Lung (tissue), 12 donors: ENCODE results near the gene SMAP1. TPM values are rescaled to one million over a fixed set of nuclear protein-coding genes. Genes with fewer than 3 reads are reported as not detected.

ENCODE experiments used
- ATAC-seq: fragments of 200-7000 bp; cut with Tn5 transposase; one replicate; pipeline ENCODE4 v1.9.1; 2020; ENCODE audit warnings: moderate number of reproducible peaks; ENCODE audit not compliant: insufficient read depth, low FRiP score
- DNase-seq, 3 donors: peaks; one replicate each; pipeline ENCODE4 v3.0.0-alpha.2; 2013 to 2017
- H3K27ac ChIP-seq, 2 donors: one replicate each; pipeline ENCODE4 v1.5.1; 2013; ENCODE audit warnings: mild to moderate bottlenecking in 2 of 2, moderate library complexity in 2 of 2, control low read depth in 1 of 2, inconsistent platforms in 1 of 2, low read depth in 1 of 2, low read length in 1 of 2
- H3K27me3 ChIP-seq, 3 donors: one replicate each; pipeline ENCODE4 v1.5.1; 2013; ENCODE audit warnings: low read length in 2 of 3; ENCODE audit not compliant: control insufficient read depth in 3 of 3, insufficient read depth in 3 of 3
- H3K36me3 ChIP-seq, 4 donors: one replicate each; pipeline ENCODE4 v1.5.1; 2013; ENCODE audit warnings: low read length in 4 of 4, mild to moderate bottlenecking in 1 of 4, moderate library complexity in 1 of 4; ENCODE audit not compliant: control insufficient read depth in 4 of 4, insufficient read depth in 4 of 4
- H3K4me1 ChIP-seq, 5 donors: one replicate each; pipeline ENCODE4 v1.5.1; 2013; ENCODE audit warnings: low read length in 5 of 5, mild to moderate bottlenecking in 2 of 5, moderate library complexity in 1 of 5; ENCODE audit not compliant: control insufficient read depth in 5 of 5, insufficient read depth in 5 of 5
- H3K4me3 ChIP-seq: one replicate; pipeline ENCODE4 v1.5.1; 2013; ENCODE audit warnings: mild to moderate bottlenecking, control low read depth, moderate library complexity
- H3K9ac ChIP-seq, 2 donors: one replicate each; pipeline ENCODE4 v1.5.1; 2013; ENCODE audit warnings: low read length in 2 of 2, control low read depth in 1 of 2; ENCODE audit not compliant: insufficient read depth in 1 of 2
- H3K9me3 ChIP-seq, 4 donors: one replicate each; pipeline ENCODE4 v1.5.1; 2013; ENCODE audit warnings: low read length in 3 of 4, mild to moderate bottlenecking in 1 of 4, moderate library complexity in 1 of 4; ENCODE audit not compliant: control insufficient read depth in 4 of 4, insufficient read depth in 3 of 4
- WGBS, 2 donors: extraction: QIAGEN DNeasy Blood & Tissue Kit; methylation state at CpG; one replicate each; pipeline ENCODE4 v1.1.7; 2013; 5-methylcytosine and 5-hydroxymethylcytosine counted together
- polyA plus RNA-seq, 2 donors: library from polyadenylated mRNA; stranded (reverse); fragments of 200-250 nt; gene quantifications; one replicate each; pipeline ENCODE4 v1.2.1, GENCODE V29; 2013
- total RNA-seq, 2 donors: library from RNA; depleted of rRNA in 1 of 2; stranded (reverse); fragments of >200 nt in 1 of 2; gene quantifications; one replicate each; pipeline ENCODE4 v1.2.1, GENCODE V29; 2014 to 2021
- TF ChIP-seq, protein P1 (sequence below): IDR thresholded peaks from 2 replicates; pipeline ENCODE4 v1.5.1; 2012; ENCODE audit warnings: mild to moderate bottlenecking; ENCODE audit errors: control extremely low read depth, extremely low read depth
- donor health status: control.
- donor health status: control.
- donor health status: Bipolar disorder and iron deficiency.
- donor health status: healthy.
- donor health status: DM: yes; HTN: yes; CAD: no.

SMAP1 gene
- total and polyA plus RNA-seq, 4 donors, result 16.5 to 31.8 (median 19.6) TPM

- no peak for DNase-seq
- 92 to 98% methylated on average over 8 of the region's 8 CpGs for WGBS, 2 donors
- H3K27ac ChIP-seq, result no peak overlapping the region
- H3K4me1 ChIP-seq, result no peaks in the 10 kb centered on the region
- TF ChIP-seq, protein P1, sequence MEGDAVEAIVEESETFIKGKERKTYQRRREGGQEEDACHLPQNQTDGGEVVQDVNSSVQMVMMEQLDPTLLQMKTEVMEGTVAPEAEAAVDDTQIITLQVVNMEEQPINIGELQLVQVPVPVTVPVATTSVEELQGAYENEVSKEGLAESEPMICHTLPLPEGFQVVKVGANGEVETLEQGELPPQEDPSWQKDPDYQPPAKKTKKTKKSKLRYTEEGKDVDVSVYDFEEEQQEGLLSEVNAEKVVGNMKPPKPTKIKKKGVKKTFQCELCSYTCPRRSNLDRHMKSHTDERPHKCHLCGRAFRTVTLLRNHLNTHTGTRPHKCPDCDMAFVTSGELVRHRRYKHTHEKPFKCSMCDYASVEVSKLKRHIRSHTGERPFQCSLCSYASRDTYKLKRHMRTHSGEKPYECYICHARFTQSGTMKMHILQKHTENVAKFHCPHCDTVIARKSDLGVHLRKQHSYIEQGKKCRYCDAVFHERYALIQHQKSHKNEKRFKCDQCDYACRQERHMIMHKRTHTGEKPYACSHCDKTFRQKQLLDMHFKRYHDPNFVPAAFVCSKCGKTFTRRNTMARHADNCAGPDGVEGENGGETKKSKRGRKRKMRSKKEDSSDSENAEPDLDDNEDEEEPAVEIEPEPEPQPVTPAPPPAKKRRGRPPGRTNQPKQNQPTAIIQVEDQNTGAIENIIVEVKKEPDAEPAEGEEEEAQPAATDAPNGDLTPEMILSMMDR, result no peak
- no peaks in the 10 kb centered on the region for H3K36me3 ChIP-seq
- no peak overlapping the region for H3K4me3 ChIP-seq
- no peak overlapping the region for H3K9ac ChIP-seq
- no peaks in the 10 kb centered on the region for H3K9me3 ChIP-seq
- no peaks in the 10 kb centered on the region for H3K27me3 ChIP-seq
- no peak for ATAC-seq
Observed at GRCh38 chr6:70636596-70636995, 31.1 kb upstream of the SMAP1 start.

DNA sequence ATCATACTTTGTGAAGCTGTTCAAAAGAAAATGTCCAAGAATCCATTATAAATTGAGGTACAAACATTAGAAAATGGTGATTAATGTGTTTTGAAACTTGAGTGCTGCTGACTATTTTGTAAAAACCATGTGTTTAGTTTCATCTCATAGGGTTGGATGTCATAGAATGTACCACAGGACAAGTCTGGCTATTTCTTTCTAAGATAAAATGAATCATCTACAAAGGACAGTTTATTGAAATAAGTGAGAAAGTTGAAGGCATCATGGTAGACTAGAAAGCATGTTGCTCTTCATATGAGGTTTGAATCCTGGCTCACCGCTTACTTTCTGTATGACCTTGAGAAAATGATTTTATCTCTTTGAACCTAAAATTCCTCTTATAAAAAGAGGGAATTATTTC lies 29.2 kb upstream of the SMAP1 start:
- no peaks in the 10 kb centered on the region for H3K27me3 ChIP-seq
- H3K9me3 ChIP-seq, result no peaks in the 10 kb centered on the region
- WGBS, 2 donors, result 93 to 100% methylated on average over 1 of the region's 1 CpG
- ATAC-seq, result no peak
- TF ChIP-seq, protein P1, result no peak
- no peak overlapping the region for H3K27ac ChIP-seq
- no peak overlapping the region for H3K4me3 ChIP-seq
- no peak for DNase-seq
- no peaks in the 10 kb centered on the region for H3K4me1 ChIP-seq
- H3K36me3 ChIP-seq, result no peaks in the 10 kb centered on the region
- no peak overlapping the region for H3K9ac ChIP-seq

- H3K9ac ChIP-seq, result no peak overlapping the region
- TF ChIP-seq, protein P1, result no peak
- DNase-seq, result no peak
- H3K4me3 ChIP-seq, result no peak overlapping the region
- H3K36me3 ChIP-seq, result no peaks in the 10 kb centered on the region
- no peaks in the 10 kb centered on the region for H3K27me3 ChIP-seq
- H3K4me1 ChIP-seq, result no peaks in the 10 kb centered on the region
- no peak for ATAC-seq
- H3K9me3 ChIP-seq, result no peaks in the 10 kb centered on the region
- WGBS, 2 donors, result 78 to 84% methylated on average over 3 of the region's 3 CpGs
- H3K27ac ChIP-seq, result no peak overlapping the region
Observed at GRCh38 chr6:70651326-70651905, 16.3 kb upstream of the SMAP1 start.

DNA sequence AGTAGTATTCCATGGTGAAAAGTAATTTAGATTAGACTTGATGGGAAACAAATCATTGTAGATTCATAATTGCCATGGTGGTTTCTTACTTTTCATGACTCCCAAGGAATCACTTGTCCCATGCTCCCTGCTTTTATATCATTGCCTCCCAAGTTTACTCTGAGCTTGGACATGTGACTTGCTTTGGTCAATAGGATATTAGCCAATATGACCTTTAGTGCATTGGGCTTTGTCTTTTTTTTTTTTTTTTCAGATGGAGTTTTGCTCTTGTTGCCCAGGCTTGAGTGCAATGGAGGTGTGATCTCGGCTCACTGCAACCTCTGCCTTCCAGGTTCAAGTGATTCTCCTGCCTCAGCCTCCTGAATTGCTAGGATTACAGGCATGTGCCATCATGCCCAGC lies 15.5 kb upstream of the SMAP1 start:
- no peaks in the 10 kb centered on the region for H3K4me1 ChIP-seq
- no peaks in the 10 kb centered on the region for H3K36me3 ChIP-seq
- H3K9ac ChIP-seq, result no peak overlapping the region
- no peaks in the 10 kb centered on the region for H3K9me3 ChIP-seq
- no peaks in the 10 kb centered on the region for H3K27me3 ChIP-seq
- no peak for DNase-seq
- H3K4me3 ChIP-seq, result no peak overlapping the region
- H3K27ac ChIP-seq, result no peak overlapping the region
- no peak for ATAC-seq
- TF ChIP-seq, protein P1, result no peak
- 81 to 95% methylated on average over 1 of the region's 1 CpG for WGBS, 2 donors
